Loucy (cell line): ENCODE data around the gene HIBCH.
A peak's percentile ranks its signal among the peaks of the same experiment; 100 is the strongest.

Source experiments
- H2AFZ ChIP-seq: fragments of 200-600 bp; sonication (generic); 2 replicates; pipeline ENCODE4 v1.6.0; 2016; ENCODE audit warnings: antibody characterized with exemption, mild to moderate bottlenecking, low read length, moderate library complexity
- H3F3A ChIP-seq: fragments of 200-600 bp; 2 replicates; pipeline ENCODE4 v1.6.0; 2016; ENCODE audit warnings: antibody characterized with exemption, low read depth, mild to moderate bottlenecking
- H3K27me3 ChIP-seq: fragments of 200-600 bp; sonication (generic); 2 replicates; pipeline ENCODE4 v1.6.1; 2014; ENCODE audit warnings: low read length, mild to moderate bottlenecking; ENCODE audit not compliant: insufficient read depth, poor library complexity, severe bottlenecking
- H3K36me3 ChIP-seq: fragments of 200-600 bp; sonication (generic); 2 replicates; pipeline ENCODE4 v1.6.1; 2016; ENCODE audit warnings: low read length; ENCODE audit not compliant: insufficient read depth
- H3K4me1 ChIP-seq: fragments of 200-600 bp; sonication (generic); 2 replicates; pipeline ENCODE4 v1.5.1; 2014; ENCODE audit warnings: low read length, mild to moderate bottlenecking; ENCODE audit not compliant: insufficient read depth, poor library complexity, severe bottlenecking
- H3K4me2 ChIP-seq: fragments of 200-600 bp; sonication (generic); 2 replicates; pipeline ENCODE4 v1.6.0; 2014; ENCODE audit warnings: antibody characterized with exemption, low read length, low read depth, mild to moderate bottlenecking; ENCODE audit not compliant: poor library complexity, severe bottlenecking
- H3K4me3 ChIP-seq: fragments of 200-600 bp; sonication (generic); 2 replicates; pipeline ENCODE4 v1.5.1; 2014; ENCODE audit warnings: low read length, mild to moderate bottlenecking, mixed read lengths; ENCODE audit not compliant: poor library complexity, severe bottlenecking
- H3K79me2 ChIP-seq: fragments of 200-600 bp; sonication (generic); 2 replicates; pipeline ENCODE4 v1.6.1; 2014; ENCODE audit warnings: low read length; ENCODE audit not compliant: insufficient read depth
- H3K9ac ChIP-seq: fragments of 200-600 bp; sonication (generic); 2 replicates; pipeline ENCODE4 v1.6.0; 2014; ENCODE audit warnings: mild to moderate bottlenecking, low read depth, low read length, moderate library complexity; ENCODE audit not compliant: poor library complexity, severe bottlenecking
- H3K9me2 ChIP-seq: fragments of 200-600 bp; sonication (generic); replicated peaks from 2 replicates; pipeline ENCODE4 v1.6.1; 2016; ENCODE audit warnings: low read depth, low read length, mixed read lengths
- H3K9me3 ChIP-seq: fragments of 200-600 bp; sonication (generic); 2 replicates; pipeline ENCODE4 v1.6.1; 2014; ENCODE audit warnings: mild to moderate bottlenecking, antibody characterized with exemption, low read length, low read depth; ENCODE audit not compliant: insufficient read depth
- H4K20me1 ChIP-seq: fragments of 200-600 bp; sonication (generic); 2 replicates; pipeline ENCODE4 v1.6.0; 2014; ENCODE audit warnings: antibody characterized with exemption, low read length, mild to moderate bottlenecking; ENCODE audit not compliant: insufficient read depth, poor library complexity, severe bottlenecking
- EZH2phosphoT487 ChIP-seq: fragments of 200-600 bp; IDR thresholded peaks from 2 replicates; pipeline ENCODE4 v1.6.1; 2018; ENCODE audit warnings: antibody characterized with exemption, mild to moderate bottlenecking, moderate library complexity, borderline replicate concordance
- TF ChIP-seq, protein P1 (sequence below): fragments of 200-600 bp; sonication (generic); conservative IDR thresholded peaks from 2 replicates; pipeline ENCODE4 v1.5.1; 2014; ENCODE audit warnings: mild to moderate bottlenecking, antibody characterized with exemption, low read length

HIBCH gene

DNA sequence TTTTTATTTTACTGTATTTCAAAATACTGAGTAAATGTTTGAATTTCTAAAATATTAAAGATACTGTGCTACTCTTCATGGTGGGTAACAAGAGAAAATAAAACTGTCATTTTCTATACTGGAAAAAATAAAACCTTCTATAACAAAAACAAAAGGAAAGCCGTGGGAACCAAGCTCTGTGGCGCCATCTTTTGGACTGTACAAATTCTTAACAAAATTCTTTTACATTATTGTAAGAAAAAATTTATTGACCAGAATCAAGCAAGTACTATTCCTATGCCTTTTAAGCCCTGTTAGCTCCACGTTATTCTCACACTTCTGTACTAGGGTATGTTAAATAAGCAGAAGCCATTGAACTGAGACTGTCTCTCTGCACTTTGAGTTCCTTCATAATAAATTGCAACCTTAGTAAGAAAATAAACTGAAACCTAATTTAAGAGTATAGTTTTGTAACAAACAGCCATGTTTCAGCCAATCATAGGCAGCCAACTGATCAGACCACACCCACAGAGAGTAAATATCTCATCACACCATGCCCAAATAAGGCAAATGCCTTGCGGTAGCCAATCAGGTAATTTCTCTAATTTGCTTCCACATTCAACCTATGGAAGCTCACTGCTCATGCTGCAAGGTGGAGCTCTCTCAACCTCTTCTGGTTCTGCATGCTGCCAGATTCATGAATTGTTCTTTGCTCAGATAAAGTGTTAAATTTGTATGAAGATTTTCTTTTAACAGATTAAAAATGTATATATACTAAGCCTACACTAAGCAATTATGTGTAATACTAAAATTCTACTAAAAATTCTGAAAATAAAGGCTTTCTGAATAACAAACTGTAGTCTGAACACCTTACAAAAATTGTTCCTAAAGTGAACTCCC is 42.2 kb downstream of the HIBCH start:
- H3K36me3 ChIP-seq, result peaks cover 7% of the 10 kb centered on the region; the same call in 1 of the 2 replicates
- H4K20me1 ChIP-seq, result no peaks in the 10 kb centered on the region
- no peak overlapping the region for H3K4me2 ChIP-seq
- no peak overlapping the region for H3K4me3 ChIP-seq
- no peaks in the 10 kb centered on the region for H3K79me2 ChIP-seq
- TF ChIP-seq, protein P1, sequence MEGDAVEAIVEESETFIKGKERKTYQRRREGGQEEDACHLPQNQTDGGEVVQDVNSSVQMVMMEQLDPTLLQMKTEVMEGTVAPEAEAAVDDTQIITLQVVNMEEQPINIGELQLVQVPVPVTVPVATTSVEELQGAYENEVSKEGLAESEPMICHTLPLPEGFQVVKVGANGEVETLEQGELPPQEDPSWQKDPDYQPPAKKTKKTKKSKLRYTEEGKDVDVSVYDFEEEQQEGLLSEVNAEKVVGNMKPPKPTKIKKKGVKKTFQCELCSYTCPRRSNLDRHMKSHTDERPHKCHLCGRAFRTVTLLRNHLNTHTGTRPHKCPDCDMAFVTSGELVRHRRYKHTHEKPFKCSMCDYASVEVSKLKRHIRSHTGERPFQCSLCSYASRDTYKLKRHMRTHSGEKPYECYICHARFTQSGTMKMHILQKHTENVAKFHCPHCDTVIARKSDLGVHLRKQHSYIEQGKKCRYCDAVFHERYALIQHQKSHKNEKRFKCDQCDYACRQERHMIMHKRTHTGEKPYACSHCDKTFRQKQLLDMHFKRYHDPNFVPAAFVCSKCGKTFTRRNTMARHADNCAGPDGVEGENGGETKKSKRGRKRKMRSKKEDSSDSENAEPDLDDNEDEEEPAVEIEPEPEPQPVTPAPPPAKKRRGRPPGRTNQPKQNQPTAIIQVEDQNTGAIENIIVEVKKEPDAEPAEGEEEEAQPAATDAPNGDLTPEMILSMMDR, result peak; percentile 75
- TF ChIP-seq EZH2phosphoT487, result no peak
- no peak overlapping the region for H3K9ac ChIP-seq
- H3K9me3 ChIP-seq, result no peaks in the 10 kb centered on the region
- no peaks in the 10 kb centered on the region for H3K9me2 ChIP-seq
- H3K4me1 ChIP-seq, result peaks cover 3% of the 10 kb centered on the region
- no peaks in the 10 kb centered on the region for H3F3A ChIP-seq
- no peaks in the 10 kb centered on the region for H3K27me3 ChIP-seq
- no peak overlapping the region for H2AFZ ChIP-seq

GRCh38 chr2:190272457-190272842 is 47.2 kb downstream of the HIBCH start:
- TF ChIP-seq EZH2phosphoT487, result no peak
- TF ChIP-seq, protein P1, result no peak

GRCh38 chr2:190271783-190272456 is 47.7 kb downstream of the HIBCH start:
- H3K4me2 ChIP-seq, result no peak overlapping the region

More at GRCh38 chr2:190272457-190272842, 47.2 kb downstream of the HIBCH start:
- no peak overlapping the region for H3K4me3 ChIP-seq
- no peaks in the 10 kb centered on the region for H4K20me1 ChIP-seq
- no peaks in the 10 kb centered on the region for H3K9me3 ChIP-seq
- no peaks in the 10 kb centered on the region for H3K36me3 ChIP-seq
- no peaks in the 10 kb centered on the region for H3K27me3 ChIP-seq
- H3K9me2 ChIP-seq, result no peaks in the 10 kb centered on the region
- no peak overlapping the region for H3K4me2 ChIP-seq
- H3K4me1 ChIP-seq, result peaks cover 10% of the 10 kb centered on the region
- H2AFZ ChIP-seq, result no peak overlapping the region
- H3F3A ChIP-seq, result no peaks in the 10 kb centered on the region
- H3K9ac ChIP-seq, result no peak overlapping the region
- no peaks in the 10 kb centered on the region for H3K79me2 ChIP-seq

More at GRCh38 chr2:190271783-190272456, 47.7 kb downstream of the HIBCH start:
- Histone ChIP-seq H3K27me3 (no peaks in the 10 kb centered on the region), H3F3A (no peaks in the 10 kb centered on the region), H2AFZ (no peak overlapping the region), H3K79me2 (no peaks in the 10 kb centered on the region), H3K36me3 (no peaks in the 10 kb centered on the region), H3K9ac (no peak overlapping the region), H3K4me1 (peaks cover 10% of the 10 kb centered on the region), H3K9me3 (no peaks in the 10 kb centered on the region), H3K9me2 (no peaks in the 10 kb centered on the region), H4K20me1 (no peaks in the 10 kb centered on the region), H3K4me3 (no peak overlapping the region)
- TF ChIP-seq EZH2phosphoT487, result no peak
- TF ChIP-seq, protein P1, result no peak
